SK-N-SH treated with all-trans-retinoic acid at 6 μM for 48 hours (cell line): ENCODE data around the gene PCNT.

Source experiments
- ATAC-seq: fragments of 200-7000 bp; cut with Tn5 transposase; 3 replicates; pipeline ENCODE4 v1.9.1; 2020; ENCODE audit warnings: mild to moderate bottlenecking, moderate library complexity
- ARNTL ChIP-seq: fragments of 450-650 bp; formaldehyde crosslinking; IDR thresholded peaks from 2 replicates; pipeline ENCODE4 v1.5.0; 2020; ENCODE audit warnings: low read depth, mild to moderate bottlenecking, moderate library complexity, borderline replicate concordance
- BACH2 ChIP-seq: fragments of 250-450 bp; sonication (Bioruptor Pico); IDR thresholded peaks from 2 replicates; pipeline ENCODE4 v1.9.0; 2021; ENCODE audit warnings: mild to moderate bottlenecking, borderline replicate concordance
- CSDC2 ChIP-seq: fragments of 250-450 bp; sonication (Bioruptor Pico); IDR thresholded peaks from 2 replicates; pipeline ENCODE4 v1.5.0; 2020; ENCODE audit warnings: mild to moderate bottlenecking, moderate library complexity
- CSRNP3 ChIP-seq: fragments of 250-450 bp; sonication (Bioruptor Pico); IDR thresholded peaks from 2 replicates; pipeline ENCODE4 v1.5.1; 2021; ENCODE audit warnings: mild to moderate bottlenecking, moderate library complexity
- ESRRG ChIP-seq: fragments of 250-450 bp; sonication (Bioruptor Pico); IDR thresholded peaks from 2 replicates; pipeline ENCODE4 v1.6.1; 2021; ENCODE audit warnings: mild to moderate bottlenecking
- OSR1 ChIP-seq: fragments of 250-450 bp; sonication (Bioruptor Pico); IDR thresholded peaks from 2 replicates; pipeline ENCODE4 v1.8.0; 2022; ENCODE audit warnings: moderate library complexity, mild to moderate bottlenecking, inconsistent platforms
- PATZ1 ChIP-seq: fragments of 250-450 bp; sonication (Bioruptor Pico); IDR thresholded peaks from 2 replicates; pipeline ENCODE4 v1.8.0; 2020; ENCODE audit warnings: mild to moderate bottlenecking, moderate library complexity, borderline replicate concordance
- PPARA ChIP-seq: fragments of 250-450 bp; sonication (Bioruptor Pico); IDR thresholded peaks from 2 replicates; pipeline ENCODE4 v1.5.0; 2020; ENCODE audit warnings: mild to moderate bottlenecking, borderline replicate concordance
- RARB ChIP-seq: fragments of 250-450 bp; sonication (Bioruptor Pico); IDR thresholded peaks from 2 replicates; pipeline ENCODE4 v1.8.0; 2021; ENCODE audit warnings: mild to moderate bottlenecking, moderate library complexity
- SNAI2 ChIP-seq: fragments of 250-450 bp; sonication (Bioruptor Pico); IDR thresholded peaks from 2 replicates; pipeline ENCODE4 v1.5.0; 2020; ENCODE audit warnings: mild to moderate bottlenecking, moderate library complexity
- TCF4 ChIP-seq: fragments of 250-450 bp; sonication (Bioruptor Pico); IDR thresholded peaks from 2 replicates; pipeline ENCODE4 v1.8.0; 2021; ENCODE audit warnings: mild to moderate bottlenecking, moderate library complexity, borderline replicate concordance
- TSHZ2 ChIP-seq: fragments of 250-450 bp; sonication (Bioruptor Pico); IDR thresholded peaks from 2 replicates; pipeline ENCODE4 v1.5.0; 2020; ENCODE audit warnings: mild to moderate bottlenecking, moderate library complexity
- ZC3H10 ChIP-seq: fragments of 250-450 bp; sonication (Bioruptor Pico); IDR thresholded peaks from 2 replicates; pipeline ENCODE4 v1.5.1; 2021; ENCODE audit warnings: mild to moderate bottlenecking, moderate library complexity
- ZNF565 ChIP-seq: fragments of 450-650 bp; formaldehyde crosslinking; conservative IDR thresholded peaks from 2 replicates; pipeline ENCODE4 v1.5.0; 2020; ENCODE audit warnings: low read depth, mild to moderate bottlenecking, moderate library complexity
- ZNF70 ChIP-seq: fragments of 450-650 bp; formaldehyde crosslinking; IDR thresholded peaks from 2 replicates; pipeline ENCODE4 v1.5.0; 2020; ENCODE audit warnings: mild to moderate bottlenecking, moderate library complexity
- ZNF8 ChIP-seq: fragments of 450-650 bp; formaldehyde crosslinking; IDR thresholded peaks from 2 replicates; pipeline ENCODE4 v1.5.0; 2020; ENCODE audit warnings: mild to moderate bottlenecking, moderate library complexity
- TF ChIP-seq, protein P1 (sequence below): fragments of 250-450 bp; sonication (Bioruptor Pico); IDR thresholded peaks from 2 replicates; pipeline ENCODE4 v1.8.0; 2021; ENCODE audit warnings: low read depth, mild to moderate bottlenecking, moderate library complexity, borderline replicate concordance
- TF ChIP-seq, protein P2 (sequence below): fragments of 250-450 bp; sonication (Bioruptor Pico); IDR thresholded peaks from 2 replicates; pipeline ENCODE4 v1.5.1; 2020; ENCODE audit warnings: low read depth, mild to moderate bottlenecking, moderate library complexity

Gene PCNT

GRCh38 chr21:46406001-46406400 is 82.0 kb downstream of the PCNT start:
- ATAC-seq: no peak
- no peak for TF ChIP-seq ZNF565 (CRISPR knock-in tag)
- no peak for TF ChIP-seq ESRRG
- no peak for TF ChIP-seq OSR1
- TF ChIP-seq RARB (CRISPR knock-in tag): no peak
- no peak for TF ChIP-seq PATZ1
- TF ChIP-seq SNAI2: no peak
- no peak for TF ChIP-seq TCF4 (CRISPR knock-in tag)
- TF ChIP-seq ZNF8 (CRISPR knock-in tag): no peak
- no peak for TF ChIP-seq TSHZ2 (CRISPR knock-in tag)
- TF ChIP-seq CSDC2: no peak
- TF ChIP-seq, protein P1, sequence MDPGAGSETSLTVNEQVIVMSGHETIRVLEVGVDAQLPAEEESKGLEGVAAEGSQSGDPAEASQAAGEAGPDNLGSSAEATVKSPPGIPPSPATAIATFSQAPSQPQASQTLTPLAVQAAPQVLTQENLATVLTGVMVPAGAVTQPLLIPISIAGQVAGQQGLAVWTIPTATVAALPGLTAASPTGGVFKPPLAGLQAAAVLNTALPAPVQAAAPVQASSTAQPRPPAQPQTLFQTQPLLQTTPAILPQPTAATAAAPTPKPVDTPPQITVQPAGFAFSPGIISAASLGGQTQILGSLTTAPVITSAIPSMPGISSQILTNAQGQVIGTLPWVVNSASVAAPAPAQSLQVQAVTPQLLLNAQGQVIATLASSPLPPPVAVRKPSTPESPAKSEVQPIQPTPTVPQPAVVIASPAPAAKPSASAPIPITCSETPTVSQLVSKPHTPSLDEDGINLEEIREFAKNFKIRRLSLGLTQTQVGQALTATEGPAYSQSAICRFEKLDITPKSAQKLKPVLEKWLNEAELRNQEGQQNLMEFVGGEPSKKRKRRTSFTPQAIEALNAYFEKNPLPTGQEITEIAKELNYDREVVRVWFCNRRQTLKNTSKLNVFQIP (CRISPR knock-in tag): no peak
- no peak for TF ChIP-seq ZNF70 (CRISPR knock-in tag)
- no peak for TF ChIP-seq BACH2 (CRISPR knock-in tag)
- TF ChIP-seq, all 23 proteins: peak for 0

GRCh38 chr21:46409641-46410406 is 85.9 kb downstream of the PCNT start:
- no peak for ATAC-seq
- TF ChIP-seq CSDC2 (no peak), ESRRG (no peak), ARNTL (CRISPR knock-in tag) (no peak), BACH2 (CRISPR knock-in tag) (no peak), CSRNP3 (CRISPR knock-in tag) (no peak), PATZ1 (no peak), TCF4 (CRISPR knock-in tag) (no peak), TSHZ2 (CRISPR knock-in tag) (no peak), ZC3H10 (no peak), PPARA (CRISPR knock-in tag) (no peak), OSR1 (no peak), ZNF70 (CRISPR knock-in tag) (no peak), RARB (CRISPR knock-in tag) (no peak)
- TF ChIP-seq, protein P2, sequence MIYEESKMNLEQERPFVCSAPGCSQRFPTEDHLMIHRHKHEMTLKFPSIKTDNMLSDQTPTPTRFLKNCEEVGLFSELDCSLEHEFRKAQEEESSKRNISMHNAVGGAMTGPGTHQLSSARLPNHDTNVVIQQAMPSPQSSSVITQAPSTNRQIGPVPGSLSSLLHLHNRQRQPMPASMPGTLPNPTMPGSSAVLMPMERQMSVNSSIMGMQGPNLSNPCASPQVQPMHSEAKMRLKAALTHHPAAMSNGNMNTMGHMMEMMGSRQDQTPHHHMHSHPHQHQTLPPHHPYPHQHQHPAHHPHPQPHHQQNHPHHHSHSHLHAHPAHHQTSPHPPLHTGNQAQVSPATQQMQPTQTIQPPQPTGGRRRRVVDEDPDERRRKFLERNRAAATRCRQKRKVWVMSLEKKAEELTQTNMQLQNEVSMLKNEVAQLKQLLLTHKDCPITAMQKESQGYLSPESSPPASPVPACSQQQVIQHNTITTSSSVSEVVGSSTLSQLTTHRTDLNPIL (CRISPR knock-in tag): no peak
- TF ChIP-seq, all 23 proteins: peak for 0
